BLaER1 treated with 17β-estradiol and CSF1 and Interleukin-3, amounts not matched to agents 10 nM and 100 nM (cell line): ENCODE data around the gene PCOLCE2.

Experiments used
- H3K27ac ChIP-seq, 11 experiments: shearing (Covaris generic); formaldehyde crosslinking; 2 replicates each; pipeline ENCODE4 v1.8.1; 2022
- H3K27me3 ChIP-seq, 11 experiments: shearing (Covaris generic); formaldehyde crosslinking; 2 replicates each; pipeline ENCODE4 v1.8.1; 2022
- H3K36me3 ChIP-seq, 11 experiments: shearing (Covaris generic); formaldehyde crosslinking; 2 replicates each; pipeline ENCODE4 v1.8.1; 2022
- H3K4me1 ChIP-seq, 10 experiments: shearing (Covaris generic); formaldehyde crosslinking; 2 replicates each; pipeline ENCODE4 v1.8.1; 2022
- H3K4me2 ChIP-seq, 11 experiments: shearing (Covaris generic); formaldehyde crosslinking; 2 replicates each; pipeline ENCODE4 v1.8.1; 2022
- H3K4me3 ChIP-seq, 10 experiments: shearing (Covaris generic); formaldehyde crosslinking; 2 replicates each; pipeline ENCODE4 v1.8.1; 2022
- H3K9ac ChIP-seq, 11 experiments: shearing (Covaris generic); formaldehyde crosslinking; 2 replicates each; pipeline ENCODE4 v1.8.1; 2022
- H3K9me3 ChIP-seq, 11 experiments: shearing (Covaris generic); formaldehyde crosslinking; replicated peaks in 1 of 11; 2 replicates each; pipeline ENCODE4 v1.8.1; 2022
- H4K20me1 ChIP-seq, 11 experiments: shearing (Covaris generic); formaldehyde crosslinking; 2 replicates each; pipeline ENCODE4 v1.8.1; 2022
- Cebpa-rat ChIP-seq, 11 experiments: shearing (Covaris generic); IDR thresholded peaks; 2 replicates each; pipeline ENCODE4 v1.8.1; 2022

Gene PCOLCE2

GRCh38 chr3:142904639-142905436 lies 16.0 kb upstream of the PCOLCE2 start:
- Histone ChIP-seq H3K36me3 (no peaks in the 10 kb centered on the region), H3K27ac (peak overlapping the region in 3 of 11 experiments; percentile 23 to 29 (median 24); a peak in 2 of 22 replicates), H3K4me3 (no peak overlapping the region), H3K4me2 (peak overlapping the region in 3 of 11 experiments; percentile 27 to 61 (median 50); a peak in 6 of 22 replicates), H3K9ac (no peak overlapping the region), H3K4me1 (peaks cover 0 to 26% (median 0%) of the 10 kb centered on the region in 10 experiments; a peak in 6 of 20 replicates), H3K27me3 (no peaks in the 10 kb centered on the region), H4K20me1 (no peaks in the 10 kb centered on the region), H3K9me3 (no peaks in the 10 kb centered on the region)
- no peak for TF ChIP-seq Cebpa-rat (IDR thresholded peaks at IDR 0.05)

- Histone ChIP-seq H3K27me3 (no peaks in the 10 kb centered on the region), H3K27ac (no peak overlapping the region), H3K36me3 (no peaks in the 10 kb centered on the region), H3K9ac (no peak overlapping the region), H4K20me1 (no peaks in the 10 kb centered on the region), H3K4me3 (no peak overlapping the region), H3K4me1 (peaks cover 0 to 29% (median 0%) of the 10 kb centered on the region in 10 experiments; a peak in 6 of 20 replicates), H3K9me3 (no peaks in the 10 kb centered on the region), H3K4me2 (no peak overlapping the region)
- no peak for TF ChIP-seq Cebpa-rat (IDR thresholded peaks at IDR 0.05)
Measured at GRCh38 chr3:142902356-142902755, 13.5 kb upstream of the PCOLCE2 start.

- H4K20me1 ChIP-seq: no peaks in the 10 kb centered on the region
- no peak overlapping the region for H3K4me3 ChIP-seq
- no peak overlapping the region for H3K4me2 ChIP-seq
- H3K9me3 ChIP-seq: no peaks in the 10 kb centered on the region
- H3K36me3 ChIP-seq: no peaks in the 10 kb centered on the region
- no peaks in the 10 kb centered on the region for H3K27me3 ChIP-seq
- H3K4me1 ChIP-seq: peaks cover 0 to 16% (median 0%) of the 10 kb centered on the region in 10 experiments; a peak in 3 of 20 replicates
- TF ChIP-seq Cebpa-rat (IDR thresholded peaks at IDR 0.05): no peak
- no peak overlapping the region for H3K9ac ChIP-seq
- H3K27ac ChIP-seq: no peak overlapping the region
Measured at GRCh38 chr3:142898346-142899213, 9.7 kb upstream of the PCOLCE2 start.

GRCh38 chr3:142897807-142898206 lies 8.9 kb upstream of the PCOLCE2 start:
- TF ChIP-seq Cebpa-rat (IDR thresholded peaks at IDR 0.05): no peak
- H3K36me3 ChIP-seq: no peaks in the 10 kb centered on the region
- H4K20me1 ChIP-seq: no peaks in the 10 kb centered on the region
- no peak overlapping the region for H3K4me3 ChIP-seq
- no peak overlapping the region for H3K4me2 ChIP-seq
- H3K4me1 ChIP-seq: peaks cover 0 to 16% (median 0%) of the 10 kb centered on the region in 10 experiments; a peak in 3 of 20 replicates
- no peaks in the 10 kb centered on the region for H3K9me3 ChIP-seq
- H3K27me3 ChIP-seq: no peaks in the 10 kb centered on the region
- no peak overlapping the region for H3K9ac ChIP-seq
- H3K27ac ChIP-seq: no peak overlapping the region

- Histone ChIP-seq H3K36me3 (no peaks in the 10 kb centered on the region), H3K27me3 (no peaks in the 10 kb centered on the region), H3K4me3 (no peak overlapping the region), H3K9ac (no peak overlapping the region), H3K4me1 (peaks cover 0 to 16% (median 0%) of the 10 kb centered on the region in 10 experiments; a peak in 3 of 20 replicates), H3K27ac (no peak overlapping the region), H4K20me1 (no peaks in the 10 kb centered on the region), H3K9me3 (no peaks in the 10 kb centered on the region), H3K4me2 (no peak overlapping the region)
- no peak for TF ChIP-seq Cebpa-rat (IDR thresholded peaks at IDR 0.05)
Measured at GRCh38 chr3:142896996-142897395, 8.1 kb upstream of the PCOLCE2 start.

GRCh38 chr3:142896201-142896755 lies 7.4 kb upstream of the PCOLCE2 start:
- Histone ChIP-seq H3K36me3 (no peaks in the 10 kb centered on the region), H3K9me3 (no peaks in the 10 kb centered on the region), H4K20me1 (no peaks in the 10 kb centered on the region), H3K4me3 (no peak overlapping the region), H3K4me2 (no peak overlapping the region), H3K27ac (no peak overlapping the region), H3K27me3 (no peaks in the 10 kb centered on the region), H3K4me1 (peaks cover 0 to 16% (median 0%) of the 10 kb centered on the region in 10 experiments; a peak in 3 of 20 replicates), H3K9ac (no peak overlapping the region)
- no peak for TF ChIP-seq Cebpa-rat (IDR thresholded peaks at IDR 0.05)

GRCh38 chr3:142894493-142894892 lies 5.6 kb upstream of the PCOLCE2 start:
- peaks cover under 1 to 8% (median 3%) of the 10 kb centered on the region in 11 experiments; a peak in 16 of 22 replicates for H3K9me3 ChIP-seq
- H3K4me3 ChIP-seq: no peak overlapping the region
- no peaks in the 10 kb centered on the region for H3K4me1 ChIP-seq
- H3K4me2 ChIP-seq: no peak overlapping the region
- H3K27me3 ChIP-seq: peaks cover 2 to 9% (median 8%) of the 10 kb centered on the region in 11 experiments; a peak in 21 of 22 replicates
- H3K27ac ChIP-seq: no peak overlapping the region
- no peaks in the 10 kb centered on the region for H4K20me1 ChIP-seq
- no peaks in the 10 kb centered on the region for H3K36me3 ChIP-seq
- no peak for TF ChIP-seq Cebpa-rat (IDR thresholded peaks at IDR 0.05)
- H3K9ac ChIP-seq: no peak overlapping the region

- TF ChIP-seq Cebpa-rat (IDR thresholded peaks at IDR 0.05): no peak
- peaks cover 16 to 26% (median 24%) of the 10 kb centered on the region in 11 experiments for H3K27me3 ChIP-seq
Measured at GRCh38 chr3:142892714-142893113, 3.8 kb upstream of the PCOLCE2 start.

GRCh38 chr3:142890592-142890991 lies 1.7 kb upstream of the PCOLCE2 start:
- H4K20me1 ChIP-seq: no peaks in the 10 kb centered on the region
- peaks cover 16 to 26% (median 24%) of the 10 kb centered on the region in 11 experiments for H3K27me3 ChIP-seq
- H3K9ac ChIP-seq: no peak overlapping the region
- H3K4me1 ChIP-seq: peaks cover 0 to 11% (median 0%) of the 10 kb centered on the region in 10 experiments; a peak in 6 of 20 replicates
- 0 out of 22 replicates have a peak, but pooled peaks cover 0 to 3% (median 0%) of the 10 kb centered on the region in 11 experiments for H3K36me3 ChIP-seq
- TF ChIP-seq Cebpa-rat (IDR thresholded peaks at IDR 0.05): no peak
- H3K9me3 ChIP-seq: peaks cover 16 to 24% (median 19%) of the 10 kb centered on the region in 11 experiments
- no peak overlapping the region for H3K27ac ChIP-seq
- H3K4me2 ChIP-seq: no peak overlapping the region
- no peak overlapping the region for H3K4me3 ChIP-seq

More at GRCh38 chr3:142892714-142893113, 3.8 kb upstream of the PCOLCE2 start:
- H3K9me3 ChIP-seq: peaks cover 16 to 24% (median 19%) of the 10 kb centered on the region in 11 experiments
- no peak overlapping the region for H3K27ac ChIP-seq
- no peak overlapping the region for H3K9ac ChIP-seq
- H3K4me3 ChIP-seq: no peak overlapping the region
- H3K4me2 ChIP-seq: no peak overlapping the region
- no peaks in the 10 kb centered on the region for H4K20me1 ChIP-seq
- no peaks in the 10 kb centered on the region for H3K4me1 ChIP-seq
- H3K36me3 ChIP-seq: 0 out of 22 replicates have a peak, but pooled peaks cover 0 to 3% (median 0%) of the 10 kb centered on the region in 11 experiments
